Melanocyte of skin (primary cell): ENCODE data around the gene INCENP. TPM values are rescaled to one million over a fixed set of nuclear protein-coding genes. Genes with fewer than 3 reads are reported as not detected.

ENCODE experiments used
- total RNA-seq, 2 donors: library from RNA; depleted of rRNA; stranded (reverse); fragments of >200 nt; gene quantifications; 2 replicates each; pipeline ENCODE4 v1.2.3, GENCODE V29; 2012

INCENP gene
- 100 to 1,000 TPM in 1 of 2 donors, 10 to 100 TPM in 1; 93.9 to 129 TPM for total RNA-seq

GRCh38 chr11:62123669-62124185 lies at the start of gene INCENP:
INCENP (plus strand) TSS chr11:62124011; CDS start chr11:62128162, 4,151 bp downstream.

GRCh38 chr11:62190011-62190410 lies 66.2 kb downstream of the INCENP start, which contains the start of gene SCGB1D1:
SCGB1D1 (plus strand) TSS chr11:62190216; CDS start chr11:62190285, 69 bp downstream.

Other genes with a start within 250 kb of the INCENP start
- gene FADS3, start 232.5 kb upstream of the INCENP start, total RNA-seq = 100 to 1,000 TPM in 1 of 2 donors, 10 to 100 TPM in 1; 65.7 to 134 TPM
- gene RAB3IL1, start 206.4 kb upstream of the INCENP start, total RNA-seq = 10 to 100 TPM in 1 of 2 donors, 1 to 10 TPM in 1; 10.0 to 15.0 TPM
- gene BEST1, start 173.7 kb upstream of the INCENP start, total RNA-seq = 10 to 100 TPM in 1 of 2 donors, 1 to 10 TPM in 1; 7.0 to 60.9 TPM
- 100 to 1,000 TPM; 643 to 857 TPM for gene FTH1, start 156.4 kb upstream of the INCENP start, total RNA-seq
- not detected for gene SCGB1D1, start 66.2 kb downstream of the INCENP start, total RNA-seq
- not detected for gene SCGB2A1, start 84.7 kb downstream of the INCENP start, total RNA-seq
- gene SCGB1D2, start 118.2 kb downstream of the INCENP start, total RNA-seq = not detected
- not detected for gene SCGB2A2, start 146.1 kb downstream of the INCENP start, total RNA-seq
- gene SCGB1D4, start 175.1 kb downstream of the INCENP start, total RNA-seq = not detected
- 1 to 10 TPM; 2.1 to 4.3 TPM for gene ASRGL1, start 213.4 kb downstream of the INCENP start, total RNA-seq